GM12872 (cell line): ENCODE data around the gene ARHGAP18.

Experiments used
- TF ChIP-seq, protein P1 (sequence below): IDR thresholded peaks from 3 replicates; pipeline ENCODE4 v1.5.1; 2011; ENCODE audit warnings: low read depth, mild to moderate bottlenecking, low read length, moderate library complexity; ENCODE audit not compliant: insufficient read depth

ARHGAP18 gene

DNA sequence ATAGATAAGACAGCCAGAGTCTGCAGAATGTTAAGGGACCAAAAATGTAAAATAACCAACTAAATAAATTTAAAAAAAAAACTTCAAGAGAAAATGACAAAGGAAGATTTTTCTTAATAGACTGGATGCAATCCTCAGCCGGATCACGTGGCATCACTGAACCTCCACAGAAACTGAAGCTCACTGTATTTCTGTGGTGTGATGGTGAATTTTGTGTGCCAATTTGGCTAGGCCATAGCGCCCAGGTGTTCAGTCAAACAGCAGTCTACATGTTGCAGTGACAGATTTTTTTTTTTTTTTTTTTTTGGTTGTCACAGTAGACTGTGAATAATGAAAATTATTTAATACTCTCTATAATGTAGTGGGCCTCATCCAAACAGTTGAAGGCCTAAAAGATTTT, 95.5 kb downstream of the ARHGAP18 start:
- TF ChIP-seq, protein P1, sequence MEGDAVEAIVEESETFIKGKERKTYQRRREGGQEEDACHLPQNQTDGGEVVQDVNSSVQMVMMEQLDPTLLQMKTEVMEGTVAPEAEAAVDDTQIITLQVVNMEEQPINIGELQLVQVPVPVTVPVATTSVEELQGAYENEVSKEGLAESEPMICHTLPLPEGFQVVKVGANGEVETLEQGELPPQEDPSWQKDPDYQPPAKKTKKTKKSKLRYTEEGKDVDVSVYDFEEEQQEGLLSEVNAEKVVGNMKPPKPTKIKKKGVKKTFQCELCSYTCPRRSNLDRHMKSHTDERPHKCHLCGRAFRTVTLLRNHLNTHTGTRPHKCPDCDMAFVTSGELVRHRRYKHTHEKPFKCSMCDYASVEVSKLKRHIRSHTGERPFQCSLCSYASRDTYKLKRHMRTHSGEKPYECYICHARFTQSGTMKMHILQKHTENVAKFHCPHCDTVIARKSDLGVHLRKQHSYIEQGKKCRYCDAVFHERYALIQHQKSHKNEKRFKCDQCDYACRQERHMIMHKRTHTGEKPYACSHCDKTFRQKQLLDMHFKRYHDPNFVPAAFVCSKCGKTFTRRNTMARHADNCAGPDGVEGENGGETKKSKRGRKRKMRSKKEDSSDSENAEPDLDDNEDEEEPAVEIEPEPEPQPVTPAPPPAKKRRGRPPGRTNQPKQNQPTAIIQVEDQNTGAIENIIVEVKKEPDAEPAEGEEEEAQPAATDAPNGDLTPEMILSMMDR: no peak

DNA sequence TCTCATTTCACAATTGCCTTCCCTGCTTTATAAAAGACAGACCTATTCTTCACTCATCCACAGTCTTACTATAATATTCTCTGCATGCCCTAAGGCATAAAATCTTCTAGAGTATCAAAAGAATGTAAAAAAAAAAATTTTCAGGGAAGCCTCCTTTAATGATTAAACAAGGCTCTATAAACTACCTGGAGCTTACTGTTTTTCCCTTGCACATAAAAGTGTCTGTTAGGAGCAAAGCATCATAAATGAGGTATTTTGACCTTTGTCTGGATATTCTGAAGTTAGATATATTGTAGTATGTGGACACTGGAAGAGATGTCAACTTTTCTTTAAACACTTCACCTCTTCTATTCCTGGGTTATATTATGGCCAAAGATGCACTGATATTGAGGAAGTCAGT, 97.5 kb downstream of the ARHGAP18 start:
- TF ChIP-seq, protein P1: no peak

DNA sequence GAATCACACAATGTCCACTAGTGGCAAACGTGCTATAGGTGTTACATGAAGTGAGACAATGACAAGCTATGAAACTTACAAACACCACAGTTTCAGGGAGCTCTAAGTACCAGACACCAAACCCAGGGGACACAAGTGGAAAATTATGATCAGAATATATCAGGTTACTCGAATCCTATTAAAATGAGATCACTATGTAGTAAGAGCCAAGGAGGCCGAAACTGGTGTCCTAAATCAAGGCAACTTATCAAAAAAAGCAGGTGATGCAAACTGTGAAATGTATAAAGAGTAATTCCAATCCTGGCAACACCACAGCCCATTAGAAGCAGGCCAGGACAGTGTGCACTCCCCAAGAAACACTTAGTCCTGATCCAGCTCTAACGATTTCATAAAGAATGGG, 100.3 kb downstream of the ARHGAP18 start:
- TF ChIP-seq, protein P1: no peak

DNA sequence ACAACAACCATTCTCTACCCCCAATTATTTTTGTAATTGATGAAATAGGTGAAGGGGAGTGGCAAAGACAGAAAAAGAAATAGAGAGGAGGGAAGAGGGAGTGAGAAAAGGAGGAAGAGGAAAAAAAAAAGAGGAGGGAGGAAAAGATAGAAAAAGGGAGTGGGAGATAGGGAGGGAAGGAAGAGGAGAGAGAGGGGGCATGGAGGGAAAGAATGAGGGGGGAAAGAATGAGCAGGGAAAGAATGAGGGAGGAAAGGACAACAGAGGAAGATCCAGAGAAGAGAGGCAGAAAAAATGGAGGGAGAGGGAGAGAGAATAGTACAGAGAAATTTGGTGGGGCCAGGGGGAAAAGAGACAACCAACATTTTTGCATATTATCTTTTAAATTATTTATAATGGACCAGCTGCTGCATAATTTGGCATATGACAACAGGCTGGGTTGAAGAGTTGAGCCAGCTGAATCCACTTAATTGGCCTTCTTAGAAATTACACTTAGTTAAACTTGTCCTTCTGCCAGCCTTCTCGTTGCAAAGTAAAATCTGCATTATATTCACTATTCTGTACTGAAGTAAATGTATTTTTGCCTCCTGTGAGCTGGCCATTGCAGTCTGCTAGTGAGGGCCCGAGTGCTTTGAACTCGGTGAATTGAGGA, 101.0 kb downstream of the ARHGAP18 start:
- TF ChIP-seq, protein P1: no peak

DNA sequence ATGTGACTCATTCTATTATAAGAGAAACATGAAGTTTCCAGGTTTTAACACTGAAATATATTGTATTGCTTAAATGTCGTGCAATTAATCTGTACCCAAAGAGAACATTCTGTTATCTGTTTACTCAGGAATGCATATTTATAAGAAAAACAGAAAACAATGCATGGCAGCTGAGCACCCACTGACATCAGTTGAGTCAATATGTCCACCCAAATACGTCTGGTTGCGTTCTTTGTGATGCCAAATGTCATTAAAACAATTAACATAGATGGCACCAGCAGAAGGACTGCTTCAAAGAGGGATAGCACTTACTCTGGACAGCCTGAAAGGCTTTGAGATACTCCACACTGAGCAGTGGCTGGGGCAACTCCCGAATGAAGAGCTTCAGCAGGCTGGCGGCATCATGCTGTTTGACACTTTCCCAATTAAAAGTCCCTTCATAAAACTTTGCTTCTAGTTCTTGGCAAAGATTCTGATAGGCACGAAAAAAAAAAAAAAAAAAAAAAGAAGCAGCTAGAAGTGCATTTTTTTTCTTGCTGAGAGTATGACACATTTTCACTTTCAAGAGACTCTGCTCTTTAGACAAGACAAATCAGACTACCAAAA, 102.3 kb downstream of the ARHGAP18 start:
- TF ChIP-seq, protein P1: no peak

DNA sequence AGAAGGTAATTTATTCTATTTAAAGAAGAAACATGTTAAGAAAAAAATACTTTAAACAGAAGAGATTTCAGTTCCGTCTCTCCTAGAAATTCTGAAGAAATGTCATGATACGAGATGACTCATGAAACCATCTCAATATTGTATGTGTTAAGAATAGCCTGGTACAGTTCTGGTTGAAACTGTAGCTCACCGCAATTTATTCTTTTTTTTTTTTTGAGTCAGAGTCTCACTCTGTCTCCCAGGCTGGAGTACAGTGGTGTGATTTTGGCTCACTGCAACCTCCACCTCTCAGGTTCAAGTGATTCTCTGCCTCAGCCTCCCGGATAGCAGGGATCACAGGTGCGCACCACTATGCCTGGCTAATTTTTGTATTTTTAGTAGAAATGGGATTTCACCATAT, 103.3 kb downstream of the ARHGAP18 start:
- TF ChIP-seq, protein P1: no peak

DNA sequence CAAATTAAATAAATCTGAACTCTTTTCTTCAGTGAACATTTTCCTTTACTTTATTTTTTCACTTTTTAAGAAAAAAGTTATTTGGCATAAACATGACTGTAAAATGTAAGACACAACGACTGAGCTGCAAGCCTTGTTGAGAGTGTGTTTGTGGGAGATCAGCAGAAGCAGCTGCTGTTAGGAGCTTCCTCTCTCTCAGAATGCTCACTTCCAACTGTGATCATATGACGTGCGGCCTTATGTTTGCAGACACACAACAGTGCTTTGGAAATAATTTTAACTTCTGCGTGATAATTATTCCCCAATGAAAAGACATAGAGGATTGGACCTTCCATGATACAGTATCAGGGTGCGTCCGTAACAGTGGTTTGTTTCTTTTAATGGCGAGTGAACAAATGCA, 104.0 kb downstream of the ARHGAP18 start:
- TF ChIP-seq, protein P1: no peak

DNA sequence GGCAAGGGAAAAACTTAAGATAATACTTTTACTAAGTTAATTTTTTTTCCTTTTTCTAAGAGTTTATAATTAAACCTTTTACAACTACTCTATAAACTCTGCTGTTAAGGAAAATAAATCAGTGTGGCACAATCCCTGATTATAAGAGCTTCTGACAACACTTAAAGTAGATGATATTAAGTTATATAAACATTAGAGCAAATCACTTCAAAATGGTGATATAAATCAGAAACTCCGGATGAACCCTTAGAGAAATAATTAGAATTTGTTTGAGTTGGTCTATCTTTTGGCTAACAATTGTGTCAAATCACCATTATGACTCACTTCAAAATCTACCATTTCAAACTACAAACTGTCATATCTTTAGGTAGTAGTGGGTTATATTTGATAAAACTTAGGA, 104.9 kb downstream of the ARHGAP18 start:
- TF ChIP-seq, protein P1: no peak
